Panc1 (cell line): ENCODE data around the gene PPP1R9A. TPM values are rescaled to one million over a fixed set of nuclear protein-coding genes. Genes with fewer than 3 reads are reported as not detected.

Experiments
- ATAC-seq: fragments of 200-7000 bp; cut with Tn5 transposase; 2 replicates; pipeline ENCODE4 v1.9.1; 2020; ENCODE audit warnings: mild to moderate bottlenecking, moderate library complexity
- BruUV-seq: library from RNA; stranded (reverse); fragments of 400-500 nt; replicated peaks from 2 replicates; lab custom pipeline; 2021; lab: Mats Ljungman, UMichigan
- CTCF ChIA-PET: fragments of 300-600 bp; sonication (Branson Sonifier 250); formaldehyde crosslinking; loops from one replicate; lab custom pipeline; 2022; ENCODE audit warnings: antibody characterized with exemption; lab: Charles Lee
- POLR2A ChIA-PET: fragments of 300-600 bp; sonication (Branson Sonifier 250); formaldehyde crosslinking; loops from one replicate; lab custom pipeline; 2022; ENCODE audit warnings: antibody characterized with exemption; lab: Charles Lee
- DNase-seq: peaks from one replicate; pipeline ENCODE4 v3.0.0-alpha.2; 2010; ENCODE audit warnings: low read depth, low spot score
- H3K27ac ChIP-seq: 2 replicates; pipeline ENCODE4 v1.5.1; 2011; ENCODE audit warnings: mild to moderate bottlenecking, low read length, inconsistent platforms
- H3K27me3 ChIP-seq: fragments of 200-500 bp; sonication (Bioruptor generic); 2 replicates; pipeline ENCODE4 v1.6.0; 2014; ENCODE audit warnings: low read length, inconsistent platforms; ENCODE audit not compliant: control insufficient read depth, insufficient read depth
- H3K36me3 ChIP-seq: fragments of 200-500 bp; sonication (Bioruptor generic); 2 replicates; pipeline ENCODE4 v1.5.1; 2014; ENCODE audit warnings: inconsistent platforms, mild to moderate bottlenecking, low read length, moderate library complexity; ENCODE audit not compliant: control insufficient read depth, insufficient read depth
- H3K4me1 ChIP-seq: 2 replicates; pipeline ENCODE4 v1.5.1; 2011; ENCODE audit warnings: inconsistent platforms, mild to moderate bottlenecking, low read length, moderate library complexity; ENCODE audit not compliant: control insufficient read depth, insufficient read depth
- H3K4me3 ChIP-seq, 2 experiments: 2 replicates each; pipeline ENCODE4 v1.5.1; 2011 to 2012; ENCODE audit warnings: low read depth in 2 of 2, low read length in 2 of 2, mild to moderate bottlenecking in 2 of 2, inconsistent platforms in 1 of 2, moderate library complexity in 1 of 2
- H3K9me3 ChIP-seq: fragments of 200-500 bp; sonication (Bioruptor generic); 2 replicates; pipeline ENCODE4 v1.5.1; 2014; ENCODE audit warnings: low read depth, mild to moderate bottlenecking, inconsistent platforms, low read length, moderate library complexity; ENCODE audit not compliant: control insufficient read depth, insufficient read depth
- POLR2AphosphoS5 ChIP-seq: IDR thresholded peaks from 2 replicates; pipeline ENCODE4 v1.6.1; 2012; ENCODE audit warnings: mild to moderate bottlenecking, low read depth, low read length, moderate library complexity
- SIN3A ChIP-seq: IDR thresholded peaks from 2 replicates; pipeline ENCODE4 v1.6.1; 2012; ENCODE audit warnings: low read depth, mild to moderate bottlenecking, low read length, moderate library complexity, borderline replicate concordance; ENCODE audit not compliant: insufficient read depth
- TCF7L2 ChIP-seq: IDR thresholded peaks from 2 replicates; pipeline ENCODE4 v1.6.1; 2011; ENCODE audit warnings: mild to moderate bottlenecking, low read depth, low read length, inconsistent platforms
- in situ Hi-C: cut with HindIII; loops from 2 replicates; pipeline ENCODE4 v1.10.0; 2016; ENCODE audit warnings: low sequenced_read_pairs, low pct_unique_long_range_greater_than_20kb
- intact Hi-C: fragments of 100-400 bp; cut with micrococcal nuclease; formaldehyde crosslinking; loops from one replicate; pipeline ENCODE4 v1.10.0; 2022; ENCODE audit not compliant: unreplicated experiment
- total RNA-seq: library from RNA; stranded (reverse); gene quantifications from one replicate; pipeline ENCODE4 v1.2.1, GENCODE V29; 2021; ENCODE audit not compliant: unreplicated experiment
- TF ChIP-seq, protein P1 (sequence below), 2 experiments: IDR thresholded peaks; 2 replicates each; pipeline ENCODE4 v1.6.1; 2011 to 2012; ENCODE audit warnings: low read depth in 2 of 2, control low read depth in 1 of 2, low read length in 1 of 2, mild to moderate bottlenecking in 1 of 2, moderate library complexity in 1 of 2; ENCODE audit not compliant: insufficient read depth in 1 of 2
- TF ChIP-seq, protein P2 (sequence below): fragments of 450-650 bp; IDR thresholded peaks from 2 replicates; pipeline ENCODE4 v1.5.1; 2017; ENCODE audit warnings: mild to moderate bottlenecking

The PPP1R9A gene
- total RNA-seq, 1 experiment from 2014 or later: 5.0 TPM

DNA sequence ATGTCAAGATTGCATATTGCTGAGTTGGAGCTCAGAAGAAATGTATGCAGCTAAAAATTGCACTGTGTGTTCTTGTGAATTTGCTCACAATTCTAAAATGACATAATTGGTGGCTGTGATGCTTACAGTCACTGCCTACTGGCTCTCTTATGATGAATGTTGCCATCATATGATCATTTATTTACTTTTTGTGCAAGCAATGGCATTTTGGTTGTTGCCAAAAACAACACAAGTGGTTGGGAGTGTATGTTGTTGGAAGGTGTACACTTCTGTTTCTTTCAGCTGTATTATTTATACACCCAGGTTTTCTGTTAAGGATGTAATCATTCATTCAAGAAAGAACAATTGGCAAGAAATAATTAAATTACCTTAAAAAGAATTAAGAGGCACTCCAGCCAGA lies 388.0 kb downstream of the PPP1R9A start:
- no peaks in the 10 kb centered on the region for H3K9me3 ChIP-seq
- H3K4me3 ChIP-seq: no peak overlapping the region
- ChIA-PET POLR2A (no interaction called here), CTCF (no interaction called here)
- intact Hi-C loops (no loop called here), in situ Hi-C loops (no loop called here)
- no peaks in the 10 kb centered on the region for H3K36me3 ChIP-seq
- H3K27ac ChIP-seq: no peak overlapping the region
- no peaks in the 10 kb centered on the region for H3K27me3 ChIP-seq
- no peaks in the 10 kb centered on the region for H3K4me1 ChIP-seq
- TF ChIP-seq SIN3A (no peak), POLR2AphosphoS5 (no peak)
- DNase-seq (no peak), ATAC-seq (no peak)
- BruUV-seq: no TSS peak

DNA sequence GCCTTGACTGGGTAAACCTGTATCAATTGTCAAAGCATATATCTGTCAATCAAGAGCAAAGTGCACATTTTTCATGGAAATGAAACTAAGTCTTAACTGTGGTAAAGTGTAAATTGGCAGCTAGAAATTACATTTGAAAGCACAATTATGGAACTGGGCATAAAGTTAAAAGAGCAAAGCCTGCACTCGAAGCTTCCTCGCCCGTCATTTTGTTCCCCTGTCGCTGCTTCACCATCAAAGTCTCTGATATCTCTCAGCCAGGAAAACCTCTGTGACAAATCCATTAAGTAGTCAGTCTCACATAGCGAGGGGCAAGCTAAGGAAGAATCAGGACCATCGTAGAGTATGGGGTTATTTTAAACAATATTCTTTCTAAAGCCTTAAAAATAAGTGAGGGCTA lies 389.1 kb downstream of the PPP1R9A start:
- intact Hi-C loops: no loop called here

DNA sequence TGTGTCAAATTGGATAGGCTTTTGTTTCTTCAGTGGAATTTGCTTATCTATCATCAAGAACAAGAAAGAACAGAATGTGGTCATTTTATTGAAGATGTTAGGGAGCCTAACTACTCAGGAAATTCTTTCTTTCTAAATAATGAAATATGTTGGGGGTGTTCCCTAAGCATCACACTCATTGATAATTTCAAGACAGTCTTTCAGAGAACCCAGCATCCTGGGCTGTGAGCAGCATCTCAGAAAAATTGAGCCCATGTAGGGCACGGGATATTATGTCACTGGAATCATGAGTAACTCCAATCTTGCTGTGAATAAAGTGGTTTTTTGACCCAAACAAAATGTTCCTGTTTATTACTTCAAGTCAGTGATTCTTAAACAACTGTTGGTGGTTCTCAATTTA lies 389.6 kb downstream of the PPP1R9A start:
- intact Hi-C loops (no loop called here), in situ Hi-C loops (no loop called here)
- ATAC-seq (no peak), DNase-seq (no peak)
- no TSS peak for BruUV-seq
- TF ChIP-seq POLR2AphosphoS5: no peak
- TF ChIP-seq TCF7L2: no peak
- TF ChIP-seq, protein P1, sequence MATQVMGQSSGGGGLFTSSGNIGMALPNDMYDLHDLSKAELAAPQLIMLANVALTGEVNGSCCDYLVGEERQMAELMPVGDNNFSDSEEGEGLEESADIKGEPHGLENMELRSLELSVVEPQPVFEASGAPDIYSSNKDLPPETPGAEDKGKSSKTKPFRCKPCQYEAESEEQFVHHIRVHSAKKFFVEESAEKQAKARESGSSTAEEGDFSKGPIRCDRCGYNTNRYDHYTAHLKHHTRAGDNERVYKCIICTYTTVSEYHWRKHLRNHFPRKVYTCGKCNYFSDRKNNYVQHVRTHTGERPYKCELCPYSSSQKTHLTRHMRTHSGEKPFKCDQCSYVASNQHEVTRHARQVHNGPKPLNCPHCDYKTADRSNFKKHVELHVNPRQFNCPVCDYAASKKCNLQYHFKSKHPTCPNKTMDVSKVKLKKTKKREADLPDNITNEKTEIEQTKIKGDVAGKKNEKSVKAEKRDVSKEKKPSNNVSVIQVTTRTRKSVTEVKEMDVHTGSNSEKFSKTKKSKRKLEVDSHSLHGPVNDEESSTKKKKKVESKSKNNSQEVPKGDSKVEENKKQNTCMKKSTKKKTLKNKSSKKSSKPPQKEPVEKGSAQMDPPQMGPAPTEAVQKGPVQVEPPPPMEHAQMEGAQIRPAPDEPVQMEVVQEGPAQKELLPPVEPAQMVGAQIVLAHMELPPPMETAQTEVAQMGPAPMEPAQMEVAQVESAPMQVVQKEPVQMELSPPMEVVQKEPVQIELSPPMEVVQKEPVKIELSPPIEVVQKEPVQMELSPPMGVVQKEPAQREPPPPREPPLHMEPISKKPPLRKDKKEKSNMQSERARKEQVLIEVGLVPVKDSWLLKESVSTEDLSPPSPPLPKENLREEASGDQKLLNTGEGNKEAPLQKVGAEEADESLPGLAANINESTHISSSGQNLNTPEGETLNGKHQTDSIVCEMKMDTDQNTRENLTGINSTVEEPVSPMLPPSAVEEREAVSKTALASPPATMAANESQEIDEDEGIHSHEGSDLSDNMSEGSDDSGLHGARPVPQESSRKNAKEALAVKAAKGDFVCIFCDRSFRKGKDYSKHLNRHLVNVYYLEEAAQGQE (IDR thresholded peaks at IDR 0.05; ENCODE audit: insufficient read depth in 1 of 2, low read depth in 2 of 2, low read length in 1 of 2): no peak
- TF ChIP-seq SIN3A: no peak
- TF ChIP-seq, protein P2, sequence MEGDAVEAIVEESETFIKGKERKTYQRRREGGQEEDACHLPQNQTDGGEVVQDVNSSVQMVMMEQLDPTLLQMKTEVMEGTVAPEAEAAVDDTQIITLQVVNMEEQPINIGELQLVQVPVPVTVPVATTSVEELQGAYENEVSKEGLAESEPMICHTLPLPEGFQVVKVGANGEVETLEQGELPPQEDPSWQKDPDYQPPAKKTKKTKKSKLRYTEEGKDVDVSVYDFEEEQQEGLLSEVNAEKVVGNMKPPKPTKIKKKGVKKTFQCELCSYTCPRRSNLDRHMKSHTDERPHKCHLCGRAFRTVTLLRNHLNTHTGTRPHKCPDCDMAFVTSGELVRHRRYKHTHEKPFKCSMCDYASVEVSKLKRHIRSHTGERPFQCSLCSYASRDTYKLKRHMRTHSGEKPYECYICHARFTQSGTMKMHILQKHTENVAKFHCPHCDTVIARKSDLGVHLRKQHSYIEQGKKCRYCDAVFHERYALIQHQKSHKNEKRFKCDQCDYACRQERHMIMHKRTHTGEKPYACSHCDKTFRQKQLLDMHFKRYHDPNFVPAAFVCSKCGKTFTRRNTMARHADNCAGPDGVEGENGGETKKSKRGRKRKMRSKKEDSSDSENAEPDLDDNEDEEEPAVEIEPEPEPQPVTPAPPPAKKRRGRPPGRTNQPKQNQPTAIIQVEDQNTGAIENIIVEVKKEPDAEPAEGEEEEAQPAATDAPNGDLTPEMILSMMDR: no peak
- POLR2A ChIA-PET: no interaction called here
- Histone ChIP-seq H3K36me3 (no peaks in the 10 kb centered on the region), H3K9me3 (no peaks in the 10 kb centered on the region), H3K27me3 (no peaks in the 10 kb centered on the region), H3K4me3 (no peak overlapping the region), H3K27ac (no peak overlapping the region), H3K4me1 (no peaks in the 10 kb centered on the region)
- CTCF ChIA-PET: no interaction called here

More for the DNA sequence above, 389.1 kb downstream of the PPP1R9A start:
- no peaks in the 10 kb centered on the region for H3K27me3 ChIP-seq
- H3K27ac ChIP-seq: no peak overlapping the region
- no peaks in the 10 kb centered on the region for H3K36me3 ChIP-seq
- POLR2A ChIA-PET: no interaction called here
- ATAC-seq (no peak), DNase-seq (no peak)
- TF ChIP-seq POLR2AphosphoS5 (no peak), SIN3A (no peak)
- no peak overlapping the region for H3K4me3 ChIP-seq
- no TSS peak for BruUV-seq
- CTCF ChIA-PET: interaction anchor here (0.5 kb wide), 1 partner anchor 300 kb away, joined by 7 read pairs; no protein-coding TSS in a partner anchor
- H3K4me1 ChIP-seq: no peaks in the 10 kb centered on the region
- H3K9me3 ChIP-seq: no peaks in the 10 kb centered on the region
- in situ Hi-C loops: no loop called here
